Heart left ventricle (tissue), 13 donors: Measurements from ENCODE around the gene PRKAA1.

Experiments used
- POLR2A ChIP-seq, 2 donors: fragments of 450-650 bp; IDR thresholded peaks; one replicate each; pipeline ENCODE4 v1.6.1; 2017; ENCODE audit warnings: antibody characterized with exemption in 2 of 2, mild to moderate bottlenecking in 2 of 2, moderate library complexity in 2 of 2
- TF ChIP-seq, protein P1 (sequence below), 12 donors: fragments of 200-600 bp; sonication (generic) in 4 of 12; IDR thresholded peaks; one replicate each; pipeline versions ENCODE4 v1.5.0 to v1.8.0; 2018 to 2022; ENCODE audit warnings: antibody characterized with exemption in 12 of 12, mild to moderate bottlenecking in 5 of 12
- donor health status: ischemic (EF 13 %, LVEDD 7.1; RV severe dilation, severe dysfunction).
- donor health status: DM: no; HTN: yes; CAD: no.
- donor health status: DM: no; HTN: no; CAD: no.
- donor health status: ischemic (EF 25% LVEDD 6.9; RV normal size, moderate dysfunction).
- donor health status: ischemic (EF 25% LVEDD 5.7; RV mildly dilated, moderate dysfunction).
- donor health status: ischemic (EF 35%, LVEDD 5.7; RV mildly dilated, moderate dysfunction).
- donor health status: nonischemic (EF 11% LVEDD 7.7; RV severe dilation, severe dysfunction).
- donor health status: DM: yes; HTN: yes; CAD: no.
- donor health status: PGD.
- donor health status: ischemic (EF 29% LVEDD 5.4; RV normal size, mild dysfunction).
- donor health status: nonischemic (EF 23%, LVEDD 6.1; RV moderate dilation, normal function).

- no peak for TF ChIP-seq POLR2A (IDR thresholded peaks at IDR 0.05)
- TF ChIP-seq, protein P1, sequence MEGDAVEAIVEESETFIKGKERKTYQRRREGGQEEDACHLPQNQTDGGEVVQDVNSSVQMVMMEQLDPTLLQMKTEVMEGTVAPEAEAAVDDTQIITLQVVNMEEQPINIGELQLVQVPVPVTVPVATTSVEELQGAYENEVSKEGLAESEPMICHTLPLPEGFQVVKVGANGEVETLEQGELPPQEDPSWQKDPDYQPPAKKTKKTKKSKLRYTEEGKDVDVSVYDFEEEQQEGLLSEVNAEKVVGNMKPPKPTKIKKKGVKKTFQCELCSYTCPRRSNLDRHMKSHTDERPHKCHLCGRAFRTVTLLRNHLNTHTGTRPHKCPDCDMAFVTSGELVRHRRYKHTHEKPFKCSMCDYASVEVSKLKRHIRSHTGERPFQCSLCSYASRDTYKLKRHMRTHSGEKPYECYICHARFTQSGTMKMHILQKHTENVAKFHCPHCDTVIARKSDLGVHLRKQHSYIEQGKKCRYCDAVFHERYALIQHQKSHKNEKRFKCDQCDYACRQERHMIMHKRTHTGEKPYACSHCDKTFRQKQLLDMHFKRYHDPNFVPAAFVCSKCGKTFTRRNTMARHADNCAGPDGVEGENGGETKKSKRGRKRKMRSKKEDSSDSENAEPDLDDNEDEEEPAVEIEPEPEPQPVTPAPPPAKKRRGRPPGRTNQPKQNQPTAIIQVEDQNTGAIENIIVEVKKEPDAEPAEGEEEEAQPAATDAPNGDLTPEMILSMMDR (IDR thresholded peaks at IDR 0.05): no peak
These were observed 28.5 kb upstream of the PRKAA1 start for GRCh38 chr5:40826489-40827187.
